ENCODE measurements around the gene TMEM87A.

The TMEM87A gene

GRCh38 chr15:42218953-42219592 lies 54.2 kb downstream of the TMEM87A start:
- H3K4me3 ChIP-seq (ENCODE audit: low read depth, low read length) = no peak overlapping the region

GRCh38 chr15:42217568-42217967 lies 55.7 kb downstream of the TMEM87A start:
- H3K4me3 ChIP-seq (ENCODE audit: low read depth, low read length) = no peak overlapping the region
- DNase-seq (ENCODE audit: low read depth) = no peak
- no peak for TF ChIP-seq CTCF (IDR thresholded peaks at IDR 0.05; ENCODE audit: insufficient read depth, low read depth, low read length, missing control alignments)

More at GRCh38 chr15:42218953-42219592, 54.2 kb downstream of the TMEM87A start:
- TF ChIP-seq CTCF (IDR thresholded peaks at IDR 0.05; ENCODE audit: insufficient read depth, low read depth, low read length, missing control alignments) = no peak
- DNase-seq (ENCODE audit: low read depth) = no peak

GRCh38 chr15:42215913-42216829 lies 57.1 kb downstream of the TMEM87A start:
- H3K4me3 ChIP-seq (ENCODE audit: low read depth, low read length) = no peak overlapping the region
- no peak for TF ChIP-seq CTCF (IDR thresholded peaks at IDR 0.05; ENCODE audit: insufficient read depth, low read depth, low read length, missing control alignments)
- no peak for DNase-seq (ENCODE audit: low read depth)

- TF ChIP-seq CTCF (IDR thresholded peaks at IDR 0.05; ENCODE audit: insufficient read depth, low read depth, low read length, missing control alignments) = no peak
- no peak overlapping the region for H3K4me3 ChIP-seq (ENCODE audit: low read depth, low read length)
- no peak for DNase-seq (ENCODE audit: low read depth)
These were observed 58.6 kb downstream of the TMEM87A start for GRCh38 chr15:42214600-42214999.

- no peak overlapping the region for H3K4me3 ChIP-seq (ENCODE audit: low read depth, low read length)
- no peak for TF ChIP-seq CTCF (IDR thresholded peaks at IDR 0.05; ENCODE audit: insufficient read depth, low read depth, low read length, missing control alignments)
- no peak for DNase-seq (ENCODE audit: low read depth)
These were observed 59.7 kb downstream of the TMEM87A start for GRCh38 chr15:42213511-42213910.

- DNase-seq (ENCODE audit: low read depth) = no peak
- TF ChIP-seq CTCF (IDR thresholded peaks at IDR 0.05; ENCODE audit: insufficient read depth, low read depth, low read length, missing control alignments) = no peak
- no peak overlapping the region for H3K4me3 ChIP-seq (ENCODE audit: low read depth, low read length)
These were observed 62.5 kb downstream of the TMEM87A start for GRCh38 chr15:42210696-42211095.

Data from GM12865 (cell line).